ENCODE data around the gene DHFR.
"Not testable (repeated sequence)": the region's sequence is repeated elsewhere in the genome, so short reads cannot be mapped to it uniquely, and the experiment has no call there.

The DHFR gene

GRCh38 chr5:80607343-80607742 lies 47.4 kb downstream of the DHFR start:
- no peak overlapping the region for H3K27ac ChIP-seq
- DNase-seq (ENCODE audit: low read depth, low spot score): no peak

- no peak overlapping the region for H3K27ac ChIP-seq
- DNase-seq (ENCODE audit: low read depth, low spot score): no peak
Observed at GRCh38 chr5:80600943-80601693, 53.7 kb downstream of the DHFR start.

DNA sequence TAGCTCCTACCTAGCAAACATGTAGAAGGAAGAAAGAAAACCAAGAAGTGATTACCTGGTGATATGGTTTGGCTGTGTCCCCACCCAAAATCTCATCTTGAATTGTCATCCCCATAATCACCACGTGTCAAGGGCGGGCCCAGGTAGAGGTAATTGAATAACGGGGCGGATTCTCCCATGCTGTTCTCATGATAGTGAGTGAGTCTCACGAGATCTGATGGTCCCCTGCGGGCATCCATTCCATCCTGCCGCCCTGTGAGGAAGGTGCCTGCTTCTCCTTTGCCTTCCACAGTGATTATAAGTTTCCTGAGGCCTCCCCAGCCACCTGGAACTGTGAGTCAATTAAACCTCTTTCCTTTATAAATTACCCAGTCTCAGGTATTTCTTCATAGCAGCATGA lies 57.3 kb downstream of the DHFR start:
- H3K27ac ChIP-seq: no peak overlapping the region
- DNase-seq (ENCODE audit: low read depth, low spot score): no peak

GRCh38 chr5:80594810-80595209 lies 60.0 kb downstream of the DHFR start:
- no peak overlapping the region for H3K27ac ChIP-seq
- no peak for DNase-seq (ENCODE audit: low read depth, low spot score)

DNA sequence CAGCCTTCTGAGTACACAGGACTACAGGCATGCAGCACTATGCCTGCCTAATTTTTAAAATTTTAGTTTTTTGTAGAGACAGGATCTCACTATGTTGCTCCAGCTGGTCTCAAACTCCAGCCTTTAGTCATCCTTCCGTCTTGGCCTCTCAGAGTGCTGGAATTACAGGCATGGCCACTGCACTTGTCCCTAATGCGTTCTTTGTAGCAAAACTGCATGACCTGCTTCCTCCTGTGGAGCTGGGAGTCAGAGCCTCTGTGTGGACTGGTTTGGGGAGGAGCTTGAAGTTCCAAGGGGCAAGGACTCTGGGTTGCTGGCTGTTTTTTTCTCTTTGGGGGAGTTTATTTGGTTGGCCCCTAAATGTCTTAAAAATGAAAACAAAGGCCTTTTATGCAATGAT lies 62.0 kb downstream of the DHFR start:
- H3K27ac ChIP-seq: no peak overlapping the region
- no peak for DNase-seq (ENCODE audit: low read depth, low spot score)

GRCh38 chr5:80592105-80592504 lies 62.7 kb downstream of the DHFR start:
- no peak for DNase-seq (ENCODE audit: low read depth, low spot score)
- H3K27ac ChIP-seq: no peak overlapping the region

DNA sequence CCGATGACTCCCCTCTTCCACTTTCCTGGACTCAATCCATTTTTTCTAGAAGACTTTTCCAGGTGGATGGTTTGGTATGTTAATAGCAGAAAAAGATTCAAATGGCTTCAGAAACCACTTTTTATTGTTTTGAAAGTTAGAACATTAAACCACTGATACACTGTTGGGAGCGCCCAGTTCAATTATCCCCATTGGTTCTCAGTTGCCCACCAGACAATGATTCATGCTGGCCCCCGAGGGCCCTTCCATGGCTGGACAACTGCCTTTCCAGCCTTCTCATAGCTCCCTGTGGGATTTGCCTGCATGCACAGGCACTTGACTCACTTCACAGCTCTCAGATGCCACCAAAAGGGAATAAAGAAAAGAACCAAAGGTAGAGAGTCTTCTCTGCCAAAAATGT lies 63.4 kb downstream of the DHFR start:
- DNase-seq (ENCODE audit: low read depth, low spot score): no peak

DNA sequence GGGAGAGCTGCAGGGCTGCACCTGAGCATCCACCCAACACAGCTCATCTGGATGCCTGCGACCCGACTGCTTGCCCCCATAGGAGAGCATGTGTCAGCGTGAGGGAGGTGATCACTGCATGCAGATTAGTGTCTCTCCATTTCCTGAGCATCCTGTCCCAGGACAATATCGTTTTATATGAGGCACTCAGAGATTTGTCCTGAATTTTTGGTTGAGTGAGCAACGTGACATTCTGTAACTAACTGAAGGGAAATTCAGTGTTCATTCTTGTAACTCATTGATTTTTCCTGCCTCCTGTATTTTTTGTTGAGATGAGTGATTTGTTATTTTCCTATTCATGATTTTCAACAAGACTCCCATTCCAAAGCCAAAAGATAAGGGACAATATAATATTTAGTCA lies 64.0 kb downstream of the DHFR start:
- no peak for DNase-seq (ENCODE audit: low read depth, low spot score)
- no peak overlapping the region for H3K27ac ChIP-seq

More for the DNA sequence above, 63.4 kb downstream of the DHFR start:
- no peak overlapping the region for H3K27ac ChIP-seq

DNA sequence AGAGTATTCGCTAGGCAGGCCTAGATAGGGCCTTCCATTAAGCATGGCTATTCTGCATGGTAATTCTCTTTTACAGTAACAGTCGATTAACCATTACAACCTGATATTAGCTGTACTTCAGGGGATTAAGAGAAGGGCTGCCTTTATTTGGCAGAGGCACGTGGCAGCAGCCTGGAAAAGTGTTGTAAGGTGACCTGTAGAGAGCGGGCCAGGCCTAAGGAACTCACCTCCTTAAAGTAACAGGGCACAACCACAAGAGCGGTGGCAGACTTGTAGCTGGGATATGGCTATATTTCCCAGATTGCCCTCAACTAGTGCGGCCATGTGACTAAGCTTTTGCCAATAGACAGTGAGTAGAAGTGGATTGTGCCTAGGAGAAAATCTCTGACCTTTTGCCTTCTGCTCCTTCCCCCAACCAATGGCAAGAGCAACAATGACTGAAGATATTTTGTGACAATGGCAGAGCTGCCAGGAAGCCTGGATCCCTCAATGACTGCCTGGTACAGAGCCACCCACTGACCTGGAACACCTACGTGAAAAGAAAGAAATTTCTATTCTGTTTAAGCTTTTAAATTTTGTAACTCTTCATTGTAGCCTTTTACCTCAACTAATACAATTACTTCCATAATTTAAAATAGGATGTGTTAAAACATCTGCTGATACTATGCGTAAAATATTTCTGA lies 65.8 kb downstream of the DHFR start:
- no peak for DNase-seq (ENCODE audit: low read depth, low spot score)
- no peak overlapping the region for H3K27ac ChIP-seq

GRCh38 chr5:80584770-80585169 lies 70.0 kb downstream of the DHFR start:
- no peak overlapping the region for H3K27ac ChIP-seq
- DNase-seq (ENCODE audit: low read depth, low spot score): no peak

GRCh38 chr5:80580291-80580690 lies 74.5 kb downstream of the DHFR start:
- DNase-seq (ENCODE audit: low read depth, low spot score); H3K27ac ChIP-seq: not testable (repeated sequence)

GRCh38 chr5:80579050-80579449 lies 75.7 kb downstream of the DHFR start:
- DNase-seq (ENCODE audit: low read depth, low spot score): no peak
- H3K27ac ChIP-seq: no peak overlapping the region

- no peak overlapping the region for H3K27ac ChIP-seq
- DNase-seq (ENCODE audit: low read depth, low spot score): no peak
Observed at GRCh38 chr5:80577707-80578106, 77.1 kb downstream of the DHFR start.

DNA sequence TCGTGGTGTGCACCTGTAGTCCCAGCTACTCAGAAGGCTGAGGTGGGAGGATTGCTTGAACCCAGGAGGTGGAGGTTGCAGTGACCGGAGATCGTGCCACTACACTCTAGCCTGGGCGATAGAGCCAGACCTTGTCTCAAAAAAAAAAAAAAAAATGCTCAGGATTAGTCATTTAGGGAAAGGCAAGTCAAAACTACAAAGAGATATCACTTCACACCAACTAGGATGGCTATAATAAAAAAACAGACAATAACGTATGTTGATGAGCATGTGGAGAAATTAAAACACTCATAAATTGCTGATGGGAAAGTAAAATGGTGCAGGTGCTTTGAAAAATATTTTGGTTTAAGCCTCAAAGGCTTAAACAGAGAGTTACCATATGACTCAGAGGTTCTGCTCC lies 78.4 kb downstream of the DHFR start:
- DNase-seq (ENCODE audit: low read depth, low spot score): no peak
- no peak overlapping the region for H3K27ac ChIP-seq

Measured in epithelial cell of prostate (primary cell).